ENCODE data around the gene ALG14.
"Not testable (repeated sequence)": the region's sequence is repeated elsewhere in the genome, so short reads cannot be mapped to it uniquely, and the experiment has no call there.

The ALG14 gene

GRCh38 chr1:95005584-95005983, 67.2 kb downstream of the ALG14 start:
- DNase-seq: no peak

GRCh38 chr1:95004013-95004412, 68.7 kb downstream of the ALG14 start:
- DNase-seq: no peak

- no peak for DNase-seq
Observed at GRCh38 chr1:95003433-95003738, 69.4 kb downstream of the ALG14 start.

- DNase-seq: no peak
Observed at GRCh38 chr1:95002540-95003432, 70.0 kb downstream of the ALG14 start.

- DNase-seq: no peak
Observed at GRCh38 chr1:95002164-95002539, 70.6 kb downstream of the ALG14 start.

- DNase-seq: no peak
Observed at GRCh38 chr1:94999456-95000131, 73.2 kb downstream of the ALG14 start.

GRCh38 chr1:94998748-94999147, 74.0 kb downstream of the ALG14 start:
- DNase-seq: no peak

GRCh38 chr1:94998114-94998513, 74.6 kb downstream of the ALG14 start:
- no peak for DNase-seq

- DNase-seq: not testable (repeated sequence)
Observed at GRCh38 chr1:94995536-94995935, 77.2 kb downstream of the ALG14 start.

GRCh38 chr1:94994805-94995204, 77.9 kb downstream of the ALG14 start:
- DNase-seq: no peak

GRCh38 chr1:94993931-94994645, 78.7 kb downstream of the ALG14 start:
- no peak for DNase-seq

- no peak for DNase-seq
Observed at GRCh38 chr1:94992863-94993563, 79.7 kb downstream of the ALG14 start.

GRCh38 chr1:94992161-94992560, 80.6 kb downstream of the ALG14 start:
- no peak for DNase-seq

GRCh38 chr1:94989911-94990473, 82.8 kb downstream of the ALG14 start:
- DNase-seq: no peak

- DNase-seq: no peak
Observed at GRCh38 chr1:94989398-94989797, 83.4 kb downstream of the ALG14 start.

- DNase-seq: no peak
Observed at GRCh38 chr1:94988356-94988755, 84.4 kb downstream of the ALG14 start.

GRCh38 chr1:94986783-94987182, 86.0 kb downstream of the ALG14 start:
- no peak for DNase-seq

GRCh38 chr1:94983171-94983739, 89.5 kb downstream of the ALG14 start:
- DNase-seq: no peak

- no peak for DNase-seq
Observed at GRCh38 chr1:94982398-94982797, 90.4 kb downstream of the ALG14 start.

GRCh38 chr1:94981575-94981973, 91.2 kb downstream of the ALG14 start:
- no peak for DNase-seq

GRCh38 chr1:94980582-94981574, 91.9 kb downstream of the ALG14 start:
- no peak for DNase-seq

Measured in activated CD4-positive, alpha-beta T cell treated with anti-CD3 and anti-CD28 coated beads, Interleukin-2, Interleukin-6, amounts not matched to agents 100 ng/mL and 50 ng/mL, durations not matched to agents 16 hours and 8 hours (primary cell).